ENCODE data around the gene SCAMP4. TPM values are rescaled to one million over a fixed set of nuclear protein-coding genes. Genes with fewer than 3 reads are reported as not detected.

The SCAMP4 gene
- total and polyA plus RNA-seq, 2 of the 13 experiments (the other 11 are each of a cell fraction or from before 2014, with no cell fraction given): 10.7 to 13.7 TPM

DNA sequence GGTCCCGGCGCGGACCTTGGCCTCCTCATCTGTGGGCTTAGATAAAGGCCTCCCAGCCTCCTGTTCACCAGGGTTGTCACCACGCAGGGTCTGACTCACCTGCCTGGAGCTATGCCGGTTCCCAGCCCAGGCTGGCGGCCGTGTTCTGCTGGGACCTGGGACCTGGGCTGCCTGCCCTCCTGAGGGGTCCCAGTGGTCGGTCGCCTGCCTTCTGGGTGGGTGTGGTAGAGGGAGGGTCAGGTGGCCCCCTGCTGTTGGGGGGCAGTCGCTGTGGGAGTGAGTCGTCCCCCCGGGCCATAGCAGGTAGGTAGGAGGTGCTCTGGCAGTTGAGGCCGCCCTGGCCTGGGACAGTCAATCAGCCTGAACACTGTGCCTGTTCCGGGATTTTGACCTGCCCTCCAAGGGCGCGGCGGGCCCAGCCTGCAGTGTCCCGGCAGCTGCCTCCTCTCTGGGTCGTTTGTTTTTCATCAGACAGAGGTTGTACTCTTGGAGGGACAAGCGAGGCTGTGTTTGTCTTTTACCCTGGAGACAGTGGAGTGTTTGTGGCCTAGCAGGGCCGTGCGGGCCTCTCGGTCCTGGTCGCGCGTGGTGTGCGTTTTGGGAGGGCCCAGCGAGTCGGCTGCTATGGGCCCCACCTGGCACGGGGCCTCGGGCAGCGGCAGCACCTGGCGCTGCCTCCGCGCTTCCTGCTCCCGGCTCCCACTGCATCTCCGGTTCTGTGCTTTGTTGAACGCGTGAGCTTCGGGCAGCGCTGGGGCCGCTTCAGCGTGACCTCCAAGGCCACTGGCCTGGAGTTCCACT is 2.6 kb downstream of the SCAMP4 start (continued):
- TF ChIP-seq EP300 (IDR thresholded peaks at IDR 0.05; ENCODE audit: low read depth in 2 of 2, low read length in 2 of 2): no peak
- no peak for TF ChIP-seq EP300 (CRISPR knock-in tag; IDR thresholded peaks at IDR 0.05; ENCODE audit: borderline replicate concordance)
- TF ChIP-seq RFXANK (CRISPR knock-in tag; IDR thresholded peaks at IDR 0.05): no peak
- TF ChIP-seq ZNF33B (CRISPR knock-in tag; IDR thresholded peaks at IDR 0.05): no peak
- TF ChIP-seq U2AF2 (IDR thresholded peaks at IDR 0.05; ENCODE audit: low read depth, low read length): no peak
- no peak for TF ChIP-seq DPF2 (CRISPR knock-in tag; IDR thresholded peaks at IDR 0.05; ENCODE audit: borderline replicate concordance, low read depth)
- TF ChIP-seq ZNF563 (CRISPR knock-in tag; IDR thresholded peaks at IDR 0.05): no peak
- TF ChIP-seq ZFP36 (IDR thresholded peaks at IDR 0.05; ENCODE audit: borderline replicate concordance, low read depth, low read length, partially characterized antibody): no peak
- 0 out of 2 replicates have a peak, but pooled peaks have one; percentile 53 for TF ChIP-seq MATR3 (CRISPR knock-in tag; IDR thresholded peaks at IDR 0.05)
- TF ChIP-seq ZNF75D (CRISPR knock-in tag; IDR thresholded peaks at IDR 0.05; ENCODE audit: borderline replicate concordance): no peak
- TF ChIP-seq JUNB (CRISPR knock-in tag; IDR thresholded peaks at IDR 0.05; ENCODE audit: borderline replicate concordance): no peak
- TF ChIP-seq ZNF329 (CRISPR knock-in tag; IDR thresholded peaks at IDR 0.05; ENCODE audit: low read depth): no peak
- TF ChIP-seq, protein P1, sequence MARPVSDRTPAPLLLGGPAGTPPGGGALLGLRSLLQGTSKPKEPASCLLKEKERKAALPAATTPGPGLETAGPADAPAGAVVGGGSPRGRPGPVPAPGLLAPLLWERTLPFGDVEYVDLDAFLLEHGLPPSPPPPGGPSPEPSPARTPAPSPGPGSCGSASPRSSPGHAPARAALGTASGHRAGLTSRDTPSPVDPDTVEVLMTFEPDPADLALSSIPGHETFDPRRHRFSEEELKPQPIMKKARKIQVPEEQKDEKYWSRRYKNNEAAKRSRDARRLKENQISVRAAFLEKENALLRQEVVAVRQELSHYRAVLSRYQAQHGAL (CRISPR knock-in tag; IDR thresholded peaks at IDR 0.05; ENCODE audit: not compliant biosample characterization): no peak
- TF ChIP-seq ZNF790 (CRISPR knock-in tag; IDR thresholded peaks at IDR 0.05; ENCODE audit: borderline replicate concordance): no peak
- TF ChIP-seq, protein P2, sequence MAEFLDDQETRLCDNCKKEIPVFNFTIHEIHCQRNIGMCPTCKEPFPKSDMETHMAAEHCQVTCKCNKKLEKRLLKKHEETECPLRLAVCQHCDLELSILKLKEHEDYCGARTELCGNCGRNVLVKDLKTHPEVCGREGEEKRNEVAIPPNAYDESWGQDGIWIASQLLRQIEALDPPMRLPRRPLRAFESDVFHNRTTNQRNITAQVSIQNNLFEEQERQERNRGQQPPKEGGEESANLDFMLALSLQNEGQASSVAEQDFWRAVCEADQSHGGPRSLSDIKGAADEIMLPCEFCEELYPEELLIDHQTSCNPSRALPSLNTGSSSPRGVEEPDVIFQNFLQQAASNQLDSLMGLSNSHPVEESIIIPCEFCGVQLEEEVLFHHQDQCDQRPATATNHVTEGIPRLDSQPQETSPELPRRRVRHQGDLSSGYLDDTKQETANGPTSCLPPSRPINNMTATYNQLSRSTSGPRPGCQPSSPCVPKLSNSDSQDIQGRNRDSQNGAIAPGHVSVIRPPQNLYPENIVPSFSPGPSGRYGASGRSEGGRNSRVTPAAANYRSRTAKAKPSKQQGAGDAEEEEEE (CRISPR knock-in tag; IDR thresholded peaks at IDR 0.05; ENCODE audit: borderline replicate concordance): no peak
- no peak for TF ChIP-seq KLF12 (CRISPR knock-in tag; IDR thresholded peaks at IDR 0.05; ENCODE audit: borderline replicate concordance)
- TF ChIP-seq, protein P3, sequence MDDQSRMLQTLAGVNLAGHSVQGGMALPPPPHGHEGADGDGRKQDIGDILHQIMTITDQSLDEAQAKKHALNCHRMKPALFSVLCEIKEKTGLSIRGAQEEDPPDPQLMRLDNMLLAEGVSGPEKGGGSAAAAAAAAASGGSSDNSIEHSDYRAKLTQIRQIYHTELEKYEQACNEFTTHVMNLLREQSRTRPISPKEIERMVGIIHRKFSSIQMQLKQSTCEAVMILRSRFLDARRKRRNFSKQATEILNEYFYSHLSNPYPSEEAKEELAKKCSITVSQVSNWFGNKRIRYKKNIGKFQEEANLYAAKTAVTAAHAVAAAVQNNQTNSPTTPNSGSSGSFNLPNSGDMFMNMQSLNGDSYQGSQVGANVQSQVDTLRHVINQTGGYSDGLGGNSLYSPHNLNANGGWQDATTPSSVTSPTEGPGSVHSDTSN (CRISPR knock-in tag; IDR thresholded peaks at IDR 0.05; ENCODE audit: borderline replicate concordance): no peak
- no peak for TF ChIP-seq SYNCRIP (IDR thresholded peaks at IDR 0.05; ENCODE audit: insufficient read depth, low read depth, low read length)
- TF ChIP-seq EHMT2 (IDR thresholded peaks at IDR 0.05; ENCODE audit: borderline replicate concordance, low read depth, low read length): no peak
- TF ChIP-seq SKI (IDR thresholded peaks at IDR 0.05; ENCODE audit: partially characterized antibody): no peak
- TF ChIP-seq NFE2L1 (CRISPR knock-in tag; IDR thresholded peaks at IDR 0.05; ENCODE audit: borderline replicate concordance): no peak
- TF ChIP-seq FIP1L1 (IDR thresholded peaks at IDR 0.05; ENCODE audit: borderline replicate concordance, insufficient read depth, low read depth, low read length): no peak
- peak; percentile 81; the same call in 1 of the 2 replicates for TF ChIP-seq ZNF747 (CRISPR knock-in tag; IDR thresholded peaks at IDR 0.05; ENCODE audit: borderline replicate concordance)
- TF ChIP-seq SRY (CRISPR knock-in tag; IDR thresholded peaks at IDR 0.05): no peak
- TF ChIP-seq KMT2B (CRISPR knock-in tag; IDR thresholded peaks at IDR 0.05): no peak
- no peak for TF ChIP-seq PLRG1 (conservative IDR thresholded peaks at IDR 0.05)
- peak; percentile 67 for TF ChIP-seq ZBTB7B (CRISPR knock-in tag; IDR thresholded peaks at IDR 0.05)
- no peak for TF ChIP-seq CC2D1A (CRISPR knock-in tag; IDR thresholded peaks at IDR 0.05)

All from HepG2 (cell line).